ENCODE results near the gene SPX. TPM values are rescaled to one million over a fixed set of nuclear protein-coding genes. Genes with fewer than 3 reads are reported as not detected.
A peak's percentile ranks its signal among the peaks of the same experiment; 100 is the strongest.

The SPX gene
- total RNA-seq, 3 donors from 2014 or later = 0.13 TPM; not detected in 2

DNA sequence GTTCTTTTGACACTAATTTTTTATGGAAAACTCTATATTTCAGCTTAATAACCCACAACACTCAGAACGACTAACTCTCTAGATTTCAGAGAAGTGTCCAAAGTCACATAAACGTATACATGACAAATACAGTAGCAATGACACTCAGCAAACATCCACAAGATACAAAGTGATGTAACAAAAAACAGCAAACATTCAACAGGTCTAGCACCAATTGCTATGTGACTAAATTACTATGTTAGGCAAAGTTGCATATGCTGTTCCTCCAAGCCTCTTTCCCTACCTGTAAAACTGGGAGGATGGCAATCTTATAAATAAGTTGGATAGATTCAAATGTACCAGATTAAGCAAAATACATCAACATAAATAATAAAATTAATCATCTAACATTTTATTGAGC, 26.3 kb upstream of the SPX start:
- Histone ChIP-seq H3K4me1 (ENCODE audit: low read depth) (peaks cover 15% of the 10 kb centered on the region), H3K9me3 (no peaks in the 10 kb centered on the region), H3K4me3 (no peak overlapping the region), H3K36me3 (ENCODE audit: low read depth) (no peaks in the 10 kb centered on the region)
- DNase-seq (no peak), ATAC-seq (no peak)
- intact Hi-C loops (cut with DNase I, micrococcal nuclease) = no loop called here
- TF ChIP-seq, protein P1, sequence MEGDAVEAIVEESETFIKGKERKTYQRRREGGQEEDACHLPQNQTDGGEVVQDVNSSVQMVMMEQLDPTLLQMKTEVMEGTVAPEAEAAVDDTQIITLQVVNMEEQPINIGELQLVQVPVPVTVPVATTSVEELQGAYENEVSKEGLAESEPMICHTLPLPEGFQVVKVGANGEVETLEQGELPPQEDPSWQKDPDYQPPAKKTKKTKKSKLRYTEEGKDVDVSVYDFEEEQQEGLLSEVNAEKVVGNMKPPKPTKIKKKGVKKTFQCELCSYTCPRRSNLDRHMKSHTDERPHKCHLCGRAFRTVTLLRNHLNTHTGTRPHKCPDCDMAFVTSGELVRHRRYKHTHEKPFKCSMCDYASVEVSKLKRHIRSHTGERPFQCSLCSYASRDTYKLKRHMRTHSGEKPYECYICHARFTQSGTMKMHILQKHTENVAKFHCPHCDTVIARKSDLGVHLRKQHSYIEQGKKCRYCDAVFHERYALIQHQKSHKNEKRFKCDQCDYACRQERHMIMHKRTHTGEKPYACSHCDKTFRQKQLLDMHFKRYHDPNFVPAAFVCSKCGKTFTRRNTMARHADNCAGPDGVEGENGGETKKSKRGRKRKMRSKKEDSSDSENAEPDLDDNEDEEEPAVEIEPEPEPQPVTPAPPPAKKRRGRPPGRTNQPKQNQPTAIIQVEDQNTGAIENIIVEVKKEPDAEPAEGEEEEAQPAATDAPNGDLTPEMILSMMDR (IDR thresholded peaks at IDR 0.05) = no peak

DNA sequence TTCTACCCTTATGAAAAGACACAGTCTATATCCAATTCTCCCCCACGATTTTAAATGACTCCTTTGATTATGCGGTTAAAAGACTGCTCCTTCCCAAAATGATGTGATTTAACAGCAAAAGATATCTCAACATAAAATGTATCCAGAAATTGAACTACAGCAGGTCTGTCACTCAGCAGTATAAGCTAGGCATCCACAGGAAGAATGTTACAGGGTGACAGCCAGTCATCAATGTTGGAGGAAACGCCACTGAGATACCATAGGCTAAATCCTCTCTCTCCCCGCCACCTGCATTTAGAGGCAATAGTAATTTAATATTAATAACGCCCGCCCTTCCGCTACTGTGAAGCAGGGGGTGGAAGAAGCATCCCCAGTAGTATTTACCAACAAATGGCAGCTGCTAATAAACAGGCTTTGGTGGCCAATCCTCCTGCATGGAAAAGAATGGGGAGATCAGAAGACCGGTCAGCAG, 25.3 kb upstream of the SPX start:
- H3K4me3 ChIP-seq = peak overlapping the region; percentile 81
- DNase-seq = no peak
- TF ChIP-seq, protein P1 (IDR thresholded peaks at IDR 0.05) = no peak
- ATAC-seq = no peak
- no peaks in the 10 kb centered on the region for H3K9me3 ChIP-seq
- H3K36me3 ChIP-seq (ENCODE audit: low read depth) = no peaks in the 10 kb centered on the region
- H3K4me1 ChIP-seq (ENCODE audit: low read depth) = peaks cover 15% of the 10 kb centered on the region
- intact Hi-C loops (cut with DNase I, micrococcal nuclease) = no loop called here

DNA sequence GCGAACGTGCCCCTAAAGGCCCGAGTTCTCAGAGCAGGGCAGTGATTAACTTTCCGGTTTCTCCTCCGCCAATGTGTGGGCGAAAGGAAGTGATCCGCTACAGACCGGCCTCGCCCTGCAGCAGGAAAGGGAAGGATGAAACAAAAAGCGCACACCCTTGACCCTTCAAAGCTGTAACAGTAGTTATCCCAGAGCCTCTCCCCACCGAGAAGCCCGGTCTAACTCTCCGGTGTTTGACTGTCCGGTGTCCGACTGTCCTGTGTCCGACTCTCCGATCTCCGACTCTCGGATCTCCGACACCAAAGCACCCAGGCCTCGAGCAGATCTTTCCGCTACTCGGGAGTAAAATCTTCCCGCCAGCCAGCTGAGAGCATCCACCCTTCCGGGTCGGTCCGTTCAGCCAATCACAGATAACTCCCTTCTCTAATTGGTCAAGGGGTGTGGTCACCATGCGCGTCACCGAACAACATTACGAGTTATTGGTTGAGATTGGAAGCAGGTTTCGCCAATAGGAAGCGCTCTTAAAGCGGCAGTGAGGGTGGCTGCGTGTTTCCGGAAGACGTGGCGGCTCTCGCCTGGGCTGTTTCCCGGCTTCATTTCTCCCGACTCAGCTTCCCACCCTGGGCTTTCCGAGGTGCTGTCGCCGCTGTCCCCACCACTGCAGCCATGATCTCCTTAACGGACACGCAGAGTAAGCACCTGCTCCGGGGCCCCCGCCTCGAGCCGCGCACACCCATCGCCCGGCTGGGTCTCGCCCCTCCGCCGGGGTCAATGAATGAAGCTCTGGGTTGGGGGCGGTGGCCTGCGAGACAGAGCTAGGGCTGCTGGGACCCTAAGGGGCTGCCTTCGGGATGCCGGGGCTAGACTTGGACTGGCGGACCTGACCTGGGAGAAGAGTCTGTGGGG, 24.6 kb upstream of the SPX start, which contains the start of the genes GOLT1B and RECQL:
Gene GOLT1B, plus strand, starts transcription at position 532 of the 906 bp plus-strand sequence. Its CDS starts 135 bp downstream, at position 667.
Gene RECQL, minus strand, starts transcription at position 378 of the 906 bp plus-strand sequence. CDS start 2,065 bp downstream, outside the sequence.
- DNase-seq (peak; percentile 85 to 94 (median 90)), ATAC-seq (peak; percentile 100)
- intact Hi-C loops (cut with DNase I, micrococcal nuclease) = no loop called here

DNA sequence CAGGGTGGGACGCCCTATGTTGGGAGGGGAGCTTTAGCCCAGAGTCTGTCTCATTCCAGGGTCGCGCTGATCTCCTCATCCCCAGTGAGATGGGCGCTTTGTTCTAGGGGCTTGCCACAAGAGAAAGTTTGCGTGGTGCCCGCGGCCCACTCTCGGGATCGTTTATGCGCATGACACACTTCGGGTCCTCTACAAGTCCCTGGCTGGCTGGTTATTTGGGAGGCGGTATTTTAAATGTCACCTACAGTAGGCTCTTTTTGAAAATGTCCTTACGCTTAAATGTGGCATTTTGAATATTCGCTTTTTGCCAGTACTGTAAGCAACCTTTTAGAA, 24.0 kb upstream of the SPX start:
- ATAC-seq (peak; percentile 22), DNase-seq (no peak)
- H3K36me3 ChIP-seq (ENCODE audit: low read depth) = no peaks in the 10 kb centered on the region
- intact Hi-C loops (cut with DNase I, micrococcal nuclease) = no loop called here
- TF ChIP-seq, protein P1 (IDR thresholded peaks at IDR 0.05) = no peak
- peaks cover 15% of the 10 kb centered on the region for H3K4me1 ChIP-seq (ENCODE audit: low read depth)
- peak overlapping the region; percentile 81 for H3K4me3 ChIP-seq
- no peaks in the 10 kb centered on the region for H3K9me3 ChIP-seq

More for the DNA sequence above, 24.6 kb upstream of the SPX start, which contains the start of the genes GOLT1B and RECQL:
- Histone ChIP-seq H3K36me3 (ENCODE audit: low read depth) (no peaks in the 10 kb centered on the region), H3K9me3 (no peaks in the 10 kb centered on the region), H3K4me3 (peak within 1 kb of the TSS; percentile 81), H3K4me1 (ENCODE audit: low read depth) (peaks cover 15% of the 10 kb centered on the region)
- TF ChIP-seq, protein P1 (IDR thresholded peaks at IDR 0.05) = no peak

DNA sequence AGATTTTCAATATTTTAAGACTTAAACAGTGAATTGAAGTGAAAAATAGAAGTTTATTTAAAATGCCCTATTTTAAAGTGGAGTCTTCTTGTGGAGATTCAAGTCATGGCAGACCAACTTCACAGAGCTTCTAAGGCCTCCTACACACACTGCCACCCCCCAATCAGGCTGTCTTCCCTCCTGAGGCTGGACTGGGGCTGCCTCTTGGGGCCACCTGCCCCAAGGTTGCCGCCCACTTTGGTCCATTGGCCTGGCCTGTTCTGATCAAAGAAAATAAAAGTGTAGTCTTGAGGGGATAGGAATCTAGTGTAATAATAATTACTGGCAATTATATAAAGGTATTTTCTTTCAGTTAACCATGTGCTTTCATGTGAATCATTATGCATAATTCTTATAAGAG, 23.2 kb upstream of the SPX start:
- no peak for ATAC-seq
- DNase-seq = no peak
- intact Hi-C loops (cut with DNase I, micrococcal nuclease) = no loop called here
- Histone ChIP-seq H3K4me1 (ENCODE audit: low read depth) (peaks cover 15% of the 10 kb centered on the region), H3K9me3 (no peaks in the 10 kb centered on the region), H3K36me3 (ENCODE audit: low read depth) (no peaks in the 10 kb centered on the region), H3K4me3 (no peak overlapping the region)
- TF ChIP-seq, protein P1 (IDR thresholded peaks at IDR 0.05) = no peak
